KBM-7 (cell line): Measurements from ENCODE around the gene FARSB.
"Not testable (repeated sequence)": the region's sequence is repeated elsewhere in the genome, so short reads cannot be mapped to it uniquely, and the experiment has no call there.

Experiments used
- DNase-seq: peaks from one replicate; pipeline ENCODE4 v3.0.0-alpha.2; 2015
- in situ Hi-C: fragments of 300-500 bp; cut with MboI; formaldehyde crosslinking; loops from 2 replicates; pipeline ENCODE4 v1.14.3; 2020; ENCODE audit warnings: low sequenced_read_pairs, low pct_unique_long_range_greater_than_20kb, mixed read lengths

The FARSB gene

GRCh38 chr2:222655787-222656525, at the start of gene FARSB:
Gene FARSB, minus strand, starts transcription at chr2:222656092. Its CDS starts 19 bp downstream, at chr2:222656073.
- peak; percentile 96 for DNase-seq
- in situ Hi-C loops: no loop called here

GRCh38 chr2:222703886-222704285, 48.0 kb upstream of the FARSB start:
- in situ Hi-C loops: no loop called here
- DNase-seq: no peak

- in situ Hi-C loops: no loop called here
- DNase-seq: no peak
Observed at GRCh38 chr2:222703091-222703490, 47.2 kb upstream of the FARSB start.

- in situ Hi-C loops: no loop called here
- no peak for DNase-seq
Observed at GRCh38 chr2:222701721-222702131, 45.8 kb upstream of the FARSB start.

GRCh38 chr2:222701233-222701632, 45.3 kb upstream of the FARSB start:
- in situ Hi-C loops: no loop called here

GRCh38 chr2:222698276-222698675, 42.4 kb upstream of the FARSB start:
- in situ Hi-C loops: loop anchor here (25.0 kb wide), 1 partner anchor 214 kb away; no protein-coding TSS in a partner anchor
- DNase-seq: no peak

More at GRCh38 chr2:222701233-222701632, 45.3 kb upstream of the FARSB start:
- no peak for DNase-seq

DNA sequence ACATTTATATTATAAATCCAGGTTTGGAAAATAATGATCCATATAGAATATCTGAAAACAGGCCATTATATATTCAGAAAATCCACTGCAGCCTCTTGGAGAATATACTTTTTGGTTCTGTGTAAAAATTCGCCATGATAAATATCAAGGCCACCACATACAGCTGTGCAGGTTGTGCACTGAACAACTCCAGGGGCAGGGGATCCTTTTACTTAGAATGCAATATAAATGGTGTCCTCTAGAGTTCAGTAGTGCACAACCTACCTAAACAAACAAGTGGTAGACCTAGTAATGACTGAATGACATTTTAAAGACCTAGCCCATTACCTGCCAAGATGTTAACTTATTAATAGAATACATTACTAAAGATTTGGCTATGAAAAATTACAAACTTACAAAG, 37.9 kb upstream of the FARSB start:
- no peak for DNase-seq
- in situ Hi-C loops: loop anchor here (25.0 kb wide), 1 partner anchor 218 kb away; no protein-coding TSS in a partner anchor

- in situ Hi-C loops: loop anchor here (25.0 kb wide), 1 partner anchor 219 kb away; no protein-coding TSS in a partner anchor
- not testable (repeated sequence) for DNase-seq
Observed at GRCh38 chr2:222693413-222693812, 37.5 kb upstream of the FARSB start.

GRCh38 chr2:222690564-222691200, 34.8 kb upstream of the FARSB start:
- peak; percentile 81 for DNase-seq
- in situ Hi-C loops: loop anchor here (25.0 kb wide), 1 partner anchor 222 kb away; no protein-coding TSS in a partner anchor

GRCh38 chr2:222689322-222689721, 33.4 kb upstream of the FARSB start:
- DNase-seq: no peak
- in situ Hi-C loops: loop anchor here (25.0 kb wide), 1 partner anchor 223 kb away; no protein-coding TSS in a partner anchor

GRCh38 chr2:222688917-222689316, 33.0 kb upstream of the FARSB start:
- no peak for DNase-seq
- in situ Hi-C loops: loop anchor here (25.0 kb wide), 1 partner anchor 223 kb away; no protein-coding TSS in a partner anchor

DNA sequence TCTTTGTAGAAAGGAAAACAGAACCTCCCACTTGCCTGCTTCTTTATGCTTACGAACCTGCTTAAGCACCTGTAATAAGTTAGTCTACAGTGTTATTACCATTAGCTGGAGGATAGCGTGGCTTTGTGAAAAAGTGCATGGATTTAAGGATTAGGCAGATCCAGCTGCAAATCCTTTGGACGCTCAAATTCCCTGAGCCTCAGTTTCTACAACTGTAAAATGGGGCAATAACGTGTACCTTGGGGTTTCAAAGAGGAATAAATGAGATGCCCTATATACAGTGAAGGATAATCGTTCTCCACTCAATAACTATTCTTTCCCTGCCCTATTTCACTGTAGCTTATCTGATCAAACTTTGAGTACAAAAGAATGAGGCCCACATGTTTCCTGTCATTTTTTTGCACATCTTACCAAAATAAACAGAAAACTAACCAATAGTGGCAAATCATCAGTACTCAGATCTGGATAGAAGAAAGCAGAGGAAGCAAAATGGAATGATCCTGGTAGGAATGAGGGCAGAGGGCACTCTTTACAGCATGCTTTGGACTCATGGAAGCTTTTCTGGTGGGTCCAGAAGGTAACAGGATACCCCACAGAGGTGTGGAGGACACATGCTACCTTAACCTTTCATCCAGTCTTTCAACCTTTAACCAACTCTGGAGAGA, 30.3 kb upstream of the FARSB start:
- no peak for DNase-seq
- in situ Hi-C loops: loop anchor here (25.0 kb wide), 1 partner anchor 226 kb away; no protein-coding TSS in a partner anchor

- DNase-seq: no peak
- in situ Hi-C loops: loop anchor here (25.0 kb wide), 1 partner anchor 228 kb away; no protein-coding TSS in a partner anchor
Observed at GRCh38 chr2:222683805-222684204, 27.9 kb upstream of the FARSB start.

DNA sequence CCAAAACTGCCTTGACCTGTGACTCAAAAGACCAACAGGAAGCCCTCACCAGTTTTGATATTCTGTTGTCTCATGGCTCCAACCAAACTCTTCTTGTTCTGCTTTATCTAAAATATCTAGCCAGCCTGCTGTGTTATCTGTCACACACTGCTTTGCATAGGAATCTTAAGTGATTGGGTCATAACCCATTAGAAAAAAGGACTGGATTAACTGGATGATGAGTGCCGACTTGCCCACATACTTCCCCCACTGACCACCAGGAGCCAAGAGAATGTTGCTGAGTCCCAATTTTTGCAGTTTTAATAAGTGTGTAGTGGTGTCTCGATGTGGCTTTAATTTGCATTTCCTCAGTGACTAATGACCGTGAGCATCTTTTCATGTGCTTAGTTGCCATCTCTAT, 22.1 kb upstream of the FARSB start:
- in situ Hi-C loops: loop anchor here (25.0 kb wide), 1 partner anchor 234 kb away; no protein-coding TSS in a partner anchor
- no peak for DNase-seq

DNA sequence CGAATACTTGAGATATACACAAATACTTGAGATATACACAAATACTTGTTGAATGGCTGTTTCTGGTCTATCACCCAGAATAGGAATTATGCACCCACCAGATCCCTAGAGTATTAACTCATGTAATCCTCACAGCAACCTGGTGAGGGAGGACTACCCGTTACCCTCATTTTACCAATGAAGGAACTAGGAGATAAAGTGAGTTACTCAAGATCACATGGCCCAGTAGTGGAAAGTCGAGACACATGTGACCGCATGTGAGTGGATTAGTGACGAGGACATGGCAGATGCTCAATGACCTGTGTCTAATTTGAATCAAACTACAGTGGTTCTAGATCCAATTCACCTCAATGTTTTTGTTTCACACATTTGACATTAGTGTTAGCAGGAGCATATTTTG, 18.0 kb upstream of the FARSB start:
- DNase-seq: no peak
- in situ Hi-C loops: no loop called here

DNA sequence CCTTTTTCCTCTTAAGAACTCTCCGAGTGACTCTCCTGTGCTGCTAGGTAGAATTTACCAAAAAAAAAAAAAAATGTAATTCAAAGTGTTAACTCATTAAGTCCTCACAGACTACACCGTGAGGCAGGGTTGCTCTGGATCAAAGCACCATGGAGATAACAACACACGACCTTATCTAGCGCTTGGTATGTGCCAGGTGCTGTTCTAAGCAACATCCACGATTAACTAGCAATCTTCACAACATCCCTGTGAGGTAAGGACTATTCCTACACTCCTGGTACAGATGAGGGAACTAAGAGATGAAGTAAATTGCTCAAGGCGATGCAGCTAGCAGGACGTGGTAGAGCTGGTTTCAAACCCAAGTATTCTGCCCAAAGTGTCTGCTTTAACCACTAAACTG, 17.4 kb upstream of the FARSB start:
- in situ Hi-C loops: no loop called here
- DNase-seq: no peak

DNA sequence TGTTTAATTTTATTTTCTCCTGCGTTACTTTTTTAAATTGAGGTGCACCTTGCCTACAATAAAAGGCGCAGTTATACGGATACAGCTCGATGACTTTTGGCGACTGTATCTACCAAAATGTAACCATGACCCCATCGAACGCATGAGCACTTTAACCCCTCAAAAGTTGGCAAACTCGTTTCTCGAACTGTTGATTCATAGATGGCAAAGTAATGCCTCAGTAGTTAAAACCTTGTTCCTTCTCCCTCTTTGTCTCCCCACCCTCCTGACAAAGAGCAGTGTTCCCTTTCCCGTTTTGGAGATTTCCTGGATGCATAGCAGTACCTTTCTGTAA, 16.1 kb upstream of the FARSB start:
- in situ Hi-C loops: no loop called here
- no peak for DNase-seq

DNA sequence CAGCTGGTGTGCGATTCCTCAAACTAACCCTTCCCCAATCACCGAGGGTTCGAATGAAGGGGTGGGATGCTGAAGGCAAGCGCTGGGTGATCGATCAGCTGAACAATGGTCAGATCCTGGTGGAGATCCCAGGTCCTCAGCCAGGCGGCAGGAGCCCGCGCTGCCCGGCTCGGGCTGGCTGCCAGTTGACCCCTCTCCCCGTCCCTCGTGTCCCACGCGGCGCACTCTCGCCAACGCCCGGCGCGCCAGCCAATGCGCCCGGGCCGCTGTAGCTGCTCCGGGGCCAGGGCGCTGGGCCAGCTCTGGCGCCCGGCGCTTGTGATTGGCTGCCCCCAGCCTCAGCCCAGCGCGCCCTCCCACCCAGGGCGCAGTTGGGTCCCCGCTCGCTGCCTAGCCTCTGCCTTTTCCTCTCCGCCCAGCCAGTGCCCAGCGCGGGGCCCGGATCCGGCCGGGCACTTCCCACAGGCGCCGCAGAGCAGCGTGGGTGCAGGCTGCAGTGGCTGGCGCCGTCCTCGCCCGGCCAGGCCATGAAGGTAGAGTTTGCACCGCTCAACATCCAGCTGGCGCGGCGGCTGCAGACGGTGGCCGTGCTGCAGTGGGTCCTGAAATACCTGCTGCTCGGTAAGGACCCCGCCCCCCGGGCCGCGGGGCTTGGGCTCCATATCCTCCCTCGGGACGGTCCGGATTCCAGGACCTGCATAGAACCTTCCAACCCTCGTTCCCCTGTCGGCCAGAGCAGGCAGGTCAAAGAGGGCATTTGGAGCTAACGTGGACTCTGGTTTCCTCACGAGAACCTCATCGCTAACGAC, 15.6 kb upstream of the FARSB start, which contains the start of gene MOGAT1:
TSS of gene MOGAT1 (plus strand) at position 400 of the 809 bp plus-strand sequence. CDS start at position 528, 128 bp downstream.
- in situ Hi-C loops: no loop called here
- DNase-seq: no peak
